Posterior vena cava (tissue), 2 donors: Measurements from ENCODE around the gene ANKS1A. TPM values are rescaled to one million over a fixed set of nuclear protein-coding genes. Genes with fewer than 3 reads are reported as not detected.

Source experiments
- DNase-seq: peaks from one replicate; pipeline ENCODE4 v3.0.0-alpha.2; 2020; ENCODE audit warnings: low spot score
- intact Hi-C, 2 donors: fragments of 100-400 bp; cut with DNase I; formaldehyde crosslinking; loops; one replicate each; pipeline versions ENCODE4 v1.14.1 to v1.14.2; 2022 to 2023
- total RNA-seq, 2 donors: library from RNA; stranded (reverse); fragmentation: NEBNext Ultra II Directional; extraction: Animal tissue kit (Norgen Biotek cat#: 25700); gene quantifications; one replicate each; pipeline ENCODE4 v1.2.1, GENCODE V29; 2021
- donor health status: DM: yes; HTN: yes; CAD: no.
- donor health status: DM: yes; HTN: yes; CAD: no.

ANKS1A gene
- total RNA-seq, 2 donors from 2014 or later = 38.8 to 42.2 TPM

GRCh38 chr6:35041086-35041861 lies 152.2 kb downstream of the ANKS1A start:
- intact Hi-C loops = no loop called here
- no peak for DNase-seq

GRCh38 chr6:35042031-35042815 lies 153.2 kb downstream of the ANKS1A start:
- DNase-seq = no peak
- intact Hi-C loops = no loop called here

- intact Hi-C loops = no loop called here
- DNase-seq = no peak
These were observed 154.5 kb downstream of the ANKS1A start for GRCh38 chr6:35043381-35044130.

GRCh38 chr6:35044145-35044745 lies 155.2 kb downstream of the ANKS1A start:
- intact Hi-C loops = no loop called here
- no peak for DNase-seq

- no peak for DNase-seq
- intact Hi-C loops = no loop called here
These were observed 155.8 kb downstream of the ANKS1A start for GRCh38 chr6:35044761-35045421.

GRCh38 chr6:35046103-35046502 lies 157.0 kb downstream of the ANKS1A start:
- intact Hi-C loops = no loop called here

GRCh38 chr6:35046862-35047261 lies 157.8 kb downstream of the ANKS1A start:
- no peak for DNase-seq
- intact Hi-C loops = no loop called here

More at GRCh38 chr6:35046103-35046502, 157.0 kb downstream of the ANKS1A start:
- no peak for DNase-seq

- DNase-seq = no peak
- intact Hi-C loops = no loop called here
These were observed 158.4 kb downstream of the ANKS1A start for GRCh38 chr6:35047265-35048011.

- DNase-seq = no peak
- intact Hi-C loops = no loop called here
These were observed 159.1 kb downstream of the ANKS1A start for GRCh38 chr6:35048031-35048613.

GRCh38 chr6:35048631-35049083 lies 159.6 kb downstream of the ANKS1A start:
- DNase-seq = no peak
- intact Hi-C loops = no loop called here

GRCh38 chr6:35049156-35049735 lies 160.2 kb downstream of the ANKS1A start:
- intact Hi-C loops = no loop called here
- no peak for DNase-seq

- intact Hi-C loops = loop anchor here in 1 of 2 donors (5.0 kb wide), 1 partner anchor 33 kb away; no protein-coding TSS in a partner anchor
- DNase-seq = no peak
These were observed 161.1 kb downstream of the ANKS1A start for GRCh38 chr6:35049900-35050756.

- no peak for DNase-seq
- intact Hi-C loops = loop anchor here in 1 of 2 donors (5.0 kb wide), 1 partner anchor 34 kb away; no protein-coding TSS in a partner anchor
These were observed 161.8 kb downstream of the ANKS1A start for GRCh38 chr6:35050757-35051330.

- intact Hi-C loops = loop anchor here in 1 of 2 donors (5.0 kb wide), 1 partner anchor 34 kb away; no protein-coding TSS in a partner anchor
- DNase-seq = no peak
These were observed 162.3 kb downstream of the ANKS1A start for GRCh38 chr6:35051396-35051795.

GRCh38 chr6:35051997-35052583 lies 163.0 kb downstream of the ANKS1A start:
- intact Hi-C loops = loop anchor here in 1 of 2 donors (5.0 kb wide), 1 partner anchor 35 kb away; no protein-coding TSS in a partner anchor
- DNase-seq = no peak
